T-cell (primary cell): Measurements from ENCODE around the gene GRM3. TPM values are rescaled to one million over a fixed set of nuclear protein-coding genes. Genes with fewer than 3 reads are reported as not detected.

Source experiments
- ATAC-seq, 4 experiments: fragments of 200-7000 bp in 3 of 4; fragments of 150-1000 bp in 1 of 4; cut with Tn5 transposase; replicated peaks in 1 of 4; 1 replicate in 3 of 4; 2 replicates in 1 of 4; pipeline ENCODE4 v1.10.0; 2021; ENCODE audit warnings: moderate library complexity in 3 of 4, mild to moderate bottlenecking in 2 of 4, moderate number of reproducible peaks in 1 of 4
- CTCF ChIA-PET, 2 donors: fragments of 300-600 bp; sonication (Branson Sonifier 250); formaldehyde crosslinking; loops; one replicate each; lab custom pipeline; 2022; ENCODE audit warnings: antibody characterized with exemption in 2 of 2; lab: Charles Lee
- POLR2A ChIA-PET, 2 donors: fragments of 300-600 bp; sonication (Branson Sonifier 250); formaldehyde crosslinking; loops; one replicate each; lab custom pipeline; 2022; ENCODE audit warnings: antibody characterized with exemption in 2 of 2; lab: Charles Lee
- DNase-seq, 35 experiments: peaks; one replicate each; pipeline versions ENCODE4 v3.0.0 to v3.0.0-alpha.2; 2013 to 2023
- H3K27ac ChIP-seq: one replicate; pipeline ENCODE4 v1.5.1; 2013; ENCODE audit warnings: low read length
- H3K27me3 ChIP-seq, 2 experiments: replicated peaks in 1 of 2; 1 replicate in 1 of 2; 2 replicates in 1 of 2; pipeline versions ENCODE4 v1.6.1 to v1.7.0; 2013; ENCODE audit warnings: low read length in 1 of 2, mixed read lengths in 1 of 2; ENCODE audit not compliant: control insufficient read depth in 2 of 2, insufficient read depth in 2 of 2; ENCODE audit errors: extremely low read depth in 1 of 2
- H3K36me3 ChIP-seq, 2 donors: 1 replicate in 1 of 2; 2 replicates in 1 of 2; pipeline versions ENCODE4 v1.6.1 to v1.7.0; 2013; ENCODE audit warnings: low read length in 1 of 2; ENCODE audit not compliant: control insufficient read depth in 2 of 2, insufficient read depth in 1 of 2; ENCODE audit errors: extremely low read depth in 1 of 2
- H3K4me1 ChIP-seq, 2 experiments: 1 replicate in 1 of 2; 2 replicates in 1 of 2; pipeline versions ENCODE4 v1.6.1 to v1.7.0; 2013; ENCODE audit warnings: low read length in 2 of 2, mixed read lengths in 1 of 2; ENCODE audit not compliant: insufficient read depth in 2 of 2, control insufficient read depth in 1 of 2; ENCODE audit errors: extremely low read depth in 1 of 2
- H3K4me3 ChIP-seq, 2 donors: 1 replicate in 1 of 2; 2 replicates in 1 of 2; pipeline versions ENCODE4 v1.5.1 to v1.7.0; 2013; ENCODE audit warnings: mild to moderate bottlenecking in 2 of 2, low read length in 1 of 2, moderate library complexity in 1 of 2; ENCODE audit not compliant: control insufficient read depth in 1 of 2; ENCODE audit errors: extremely low read depth in 1 of 2
- H3K9me3 ChIP-seq: 2 replicates; pipeline ENCODE4 v1.7.0; 2013
- H3K27ac Mint-ChIP-seq, 2 donors: one replicate each; pipeline ENCODE4 v1.8.0; 2020 to 2021; ENCODE audit warnings: mild to moderate bottlenecking in 2 of 2, mixed read lengths in 2 of 2
- H3K27me3 Mint-ChIP-seq, 2 donors: one replicate each; pipeline ENCODE4 v1.8.0; 2021 to 2022; ENCODE audit warnings: mixed read lengths in 2 of 2
- H3K36me3 Mint-ChIP-seq: one replicate; pipeline ENCODE4 v1.8.0; 2021; ENCODE audit warnings: mixed read lengths
- H3K4me1 Mint-ChIP-seq, 3 donors: one replicate each; pipeline ENCODE4 v1.8.0; 2020 to 2022; ENCODE audit warnings: mixed read lengths in 3 of 3, mild to moderate bottlenecking in 1 of 3
- H3K4me3 Mint-ChIP-seq, 3 donors: one replicate each; pipeline ENCODE4 v1.8.0; 2020 to 2022; ENCODE audit warnings: mild to moderate bottlenecking in 3 of 3, mixed read lengths in 3 of 3, moderate library complexity in 3 of 3
- H3K9me3 Mint-ChIP-seq, 3 donors: one replicate each; pipeline ENCODE4 v1.8.0; 2020 to 2022; ENCODE audit warnings: mixed read lengths in 3 of 3
- WGBS: methylation state at CpG from one replicate; pipeline ENCODE4 v1.1.5; 2013; ENCODE audit warnings: missing lambda C conversion rate; ENCODE audit not compliant: insufficient coverage; 5-methylcytosine and 5-hydroxymethylcytosine counted together
- total RNA-seq, 35 experiments: library from RNA in 6 of 35; stranded (reverse) in 6 of 35; fragments of 120-200 nt in 1 of 35; gene quantifications; one replicate each; pipeline versions ENCODE4 v1.2.1 to v1.2.4 and lab custom pipeline; 2013 to 2026

GRM3 gene
- total RNA-seq, 5 donors from 2014 or later (not counting 1 experiment from before 2014, with no cell fraction given) = not detected

DNA sequence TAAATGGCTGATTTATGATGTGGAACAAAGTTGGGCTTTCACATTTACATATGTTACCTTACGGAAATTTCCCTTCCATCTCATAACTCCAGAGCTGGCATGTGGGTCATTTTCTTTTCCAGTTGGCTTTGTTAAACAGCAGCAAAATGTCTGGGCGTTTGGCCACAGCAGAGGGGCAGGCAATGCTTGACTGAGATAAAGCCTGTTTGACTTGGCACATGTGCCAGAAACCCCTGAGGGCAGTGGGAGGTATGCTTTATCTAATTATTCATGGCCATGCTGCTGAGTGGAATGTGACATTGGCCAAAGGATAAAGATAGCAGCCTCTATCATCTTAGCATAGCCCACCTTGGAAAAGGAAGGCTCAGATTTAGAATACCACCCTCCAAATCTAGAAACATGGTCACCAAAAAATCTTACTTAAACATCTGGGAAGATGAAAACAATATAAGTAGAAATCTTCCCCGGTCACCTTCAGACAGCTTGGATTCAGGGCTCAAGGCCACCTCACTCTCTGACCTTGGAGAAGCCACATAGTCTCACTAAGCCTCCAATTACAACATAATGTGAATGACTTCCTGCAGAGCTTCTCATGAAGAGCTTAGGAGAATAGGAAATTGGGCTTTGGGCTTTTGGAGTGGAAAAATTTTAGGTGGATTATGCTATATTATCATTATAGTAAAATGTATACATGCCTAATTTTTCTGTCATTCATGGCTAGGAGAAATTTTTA is 101.5 kb downstream of the GRM3 start:
- Mint-ChIP-seq H3K4me3 (no peak overlapping the region), H3K27ac (no peak overlapping the region), H3K27me3 (peaks cover 1 to 9% of the 10 kb centered on the region in 2 donors), H3K4me1 (no peaks in the 10 kb centered on the region), H3K36me3 (no peaks in the 10 kb centered on the region), H3K9me3 (no peaks in the 10 kb centered on the region)
- ChIA-PET CTCF (no interaction called here), POLR2A (no interaction called here)
- 0% methylated on average over 1 of the region's 3 CpGs for WGBS
- DNase-seq = no peak
- no peak overlapping the region for H3K4me3 ChIP-seq
- H3K9me3 ChIP-seq = no peaks in the 10 kb centered on the region
- H3K27ac ChIP-seq = no peak overlapping the region
- ATAC-seq = no peak
- H3K36me3 ChIP-seq = no peaks in the 10 kb centered on the region
- H3K27me3 ChIP-seq = no peaks in the 10 kb centered on the region
- no peaks in the 10 kb centered on the region for H3K4me1 ChIP-seq

DNA sequence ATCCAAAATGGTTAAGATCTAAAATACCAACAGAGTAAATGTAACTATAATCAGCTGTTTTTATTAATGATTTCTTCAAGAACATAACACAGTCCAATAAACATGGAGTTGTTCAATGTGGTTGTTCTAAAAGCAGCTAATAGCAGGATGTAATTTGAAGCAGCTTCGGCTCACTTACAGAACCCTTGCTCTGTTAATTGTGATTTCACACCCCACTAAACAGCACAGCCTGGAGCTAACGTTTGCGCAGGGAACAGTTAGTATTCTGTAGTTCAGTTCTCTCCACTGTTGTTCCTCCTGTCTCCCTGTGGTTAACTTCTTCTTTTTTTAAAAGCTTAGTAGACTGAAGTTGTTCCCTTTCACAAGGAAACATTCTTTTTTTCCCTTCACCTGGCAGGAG is 104.0 kb downstream of the GRM3 start:
- ChIA-PET POLR2A (no interaction called here), CTCF (no interaction called here)
- ATAC-seq (no peak), DNase-seq (no peak)
- WGBS = no CpG with 5 or more reads among the region's 3 CpGs
- no peaks in the 10 kb centered on the region for H3K36me3 Mint-ChIP-seq
- H3K4me3 Mint-ChIP-seq = no peak overlapping the region
- no peaks in the 10 kb centered on the region for H3K9me3 ChIP-seq
- no peaks in the 10 kb centered on the region for H3K27me3 ChIP-seq
- H3K4me1 Mint-ChIP-seq = no peaks in the 10 kb centered on the region
- peaks cover 1 to 9% of the 10 kb centered on the region in 2 donors for H3K27me3 Mint-ChIP-seq
- H3K27ac Mint-ChIP-seq = no peak overlapping the region
- no peak overlapping the region for H3K27ac ChIP-seq
- H3K36me3 ChIP-seq = no peaks in the 10 kb centered on the region
- no peaks in the 10 kb centered on the region for H3K4me1 ChIP-seq
- no peaks in the 10 kb centered on the region for H3K9me3 Mint-ChIP-seq
- no peak overlapping the region for H3K4me3 ChIP-seq

DNA sequence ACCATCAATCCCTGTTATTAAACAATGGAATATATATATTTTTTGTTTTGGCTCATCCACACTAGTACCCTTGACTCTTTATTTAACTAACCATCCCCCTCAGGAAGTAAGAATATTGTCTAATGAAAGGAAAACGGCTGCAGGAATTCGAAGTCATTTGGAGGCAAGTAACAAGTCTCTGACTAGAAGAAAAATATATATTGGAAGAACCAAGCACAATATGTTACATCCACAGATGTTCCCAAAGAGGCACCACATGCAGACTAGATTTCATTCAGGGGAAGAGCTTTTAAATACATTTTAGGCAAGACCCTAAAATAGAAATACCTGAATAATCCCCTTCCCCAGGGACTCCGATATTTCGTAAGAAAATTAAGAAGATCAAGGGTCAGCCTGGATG is 104.5 kb downstream of the GRM3 start:
- no CpG with 5 or more reads among the region's 4 CpGs for WGBS
- Histone ChIP-seq H3K4me1 (no peaks in the 10 kb centered on the region), H3K36me3 (no peaks in the 10 kb centered on the region), H3K27ac (no peak overlapping the region), H3K4me3 (no peak overlapping the region), H3K27me3 (no peaks in the 10 kb centered on the region), H3K9me3 (no peaks in the 10 kb centered on the region)
- ChIA-PET POLR2A (no interaction called here), CTCF (no interaction called here)
- H3K4me1 Mint-ChIP-seq = no peaks in the 10 kb centered on the region
- H3K9me3 Mint-ChIP-seq = no peaks in the 10 kb centered on the region
- DNase-seq (no peak), ATAC-seq (no peak)
- H3K36me3 Mint-ChIP-seq = no peaks in the 10 kb centered on the region
- no peak overlapping the region for H3K4me3 Mint-ChIP-seq
- peaks cover 1 to 9% of the 10 kb centered on the region in 2 donors for H3K27me3 Mint-ChIP-seq
- H3K27ac Mint-ChIP-seq = no peak overlapping the region

DNA sequence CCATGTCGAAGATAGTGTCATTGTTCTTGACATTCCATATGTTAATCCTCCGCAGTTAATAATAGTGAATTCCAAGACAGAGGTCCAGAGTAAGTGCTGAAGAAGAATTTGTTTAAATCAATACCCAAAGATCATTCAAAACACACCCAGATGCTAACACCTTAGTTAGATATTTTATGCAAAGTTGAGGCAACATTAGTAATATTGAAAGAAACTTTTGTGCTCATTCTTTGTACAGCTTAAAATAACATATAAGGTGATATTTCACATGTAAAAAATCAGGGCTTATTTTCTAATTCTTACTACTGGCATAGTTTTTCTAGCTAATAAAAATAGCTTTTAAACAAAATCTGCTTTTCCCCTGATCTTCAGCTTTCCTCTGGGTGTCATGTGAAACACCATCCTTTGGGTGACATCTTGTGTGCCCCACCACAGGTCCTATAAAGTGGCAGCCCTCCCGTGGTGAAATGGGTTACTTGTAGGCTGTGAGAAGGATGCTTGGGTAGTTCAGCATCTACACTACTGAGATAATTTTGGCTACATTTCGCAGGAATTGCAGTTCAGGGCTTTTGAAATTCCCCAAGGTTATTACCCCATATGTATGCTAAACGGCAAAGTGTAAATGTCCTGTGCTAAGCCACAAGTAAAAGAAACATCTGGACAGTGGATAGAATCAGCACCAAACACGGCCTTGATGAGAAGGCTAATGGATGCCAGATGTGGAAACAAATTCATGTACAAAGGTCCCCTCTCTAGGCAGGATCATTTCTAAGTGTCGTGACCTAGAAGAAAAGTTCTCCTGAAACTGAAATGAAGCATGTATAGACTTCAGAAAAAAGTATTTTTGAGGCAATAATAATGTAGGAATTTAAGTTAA is 105.4 kb downstream of the GRM3 start:
- DNase-seq = no peak
- Mint-ChIP-seq H3K27ac (no peak overlapping the region), H3K9me3 (no peaks in the 10 kb centered on the region), H3K36me3 (no peaks in the 10 kb centered on the region), H3K27me3 (peaks cover 1 to 6% of the 10 kb centered on the region in 2 donors), H3K4me3 (no peak overlapping the region), H3K4me1 (no peaks in the 10 kb centered on the region)
- Histone ChIP-seq H3K36me3 (no peaks in the 10 kb centered on the region), H3K4me3 (no peak overlapping the region), H3K27ac (no peak overlapping the region), H3K9me3 (no peaks in the 10 kb centered on the region), H3K4me1 (no peaks in the 10 kb centered on the region), H3K27me3 (no peaks in the 10 kb centered on the region)
- WGBS = 59% methylated on average over 4 of the region's 7 CpGs
- POLR2A ChIA-PET = no interaction called here
- CTCF ChIA-PET = interaction anchor here in 1 of 2 donors (0.6 kb wide), 1 partner anchor 16 kb away, joined by 3 read pairs; no protein-coding TSS in a partner anchor
- ATAC-seq = no peak

DNA sequence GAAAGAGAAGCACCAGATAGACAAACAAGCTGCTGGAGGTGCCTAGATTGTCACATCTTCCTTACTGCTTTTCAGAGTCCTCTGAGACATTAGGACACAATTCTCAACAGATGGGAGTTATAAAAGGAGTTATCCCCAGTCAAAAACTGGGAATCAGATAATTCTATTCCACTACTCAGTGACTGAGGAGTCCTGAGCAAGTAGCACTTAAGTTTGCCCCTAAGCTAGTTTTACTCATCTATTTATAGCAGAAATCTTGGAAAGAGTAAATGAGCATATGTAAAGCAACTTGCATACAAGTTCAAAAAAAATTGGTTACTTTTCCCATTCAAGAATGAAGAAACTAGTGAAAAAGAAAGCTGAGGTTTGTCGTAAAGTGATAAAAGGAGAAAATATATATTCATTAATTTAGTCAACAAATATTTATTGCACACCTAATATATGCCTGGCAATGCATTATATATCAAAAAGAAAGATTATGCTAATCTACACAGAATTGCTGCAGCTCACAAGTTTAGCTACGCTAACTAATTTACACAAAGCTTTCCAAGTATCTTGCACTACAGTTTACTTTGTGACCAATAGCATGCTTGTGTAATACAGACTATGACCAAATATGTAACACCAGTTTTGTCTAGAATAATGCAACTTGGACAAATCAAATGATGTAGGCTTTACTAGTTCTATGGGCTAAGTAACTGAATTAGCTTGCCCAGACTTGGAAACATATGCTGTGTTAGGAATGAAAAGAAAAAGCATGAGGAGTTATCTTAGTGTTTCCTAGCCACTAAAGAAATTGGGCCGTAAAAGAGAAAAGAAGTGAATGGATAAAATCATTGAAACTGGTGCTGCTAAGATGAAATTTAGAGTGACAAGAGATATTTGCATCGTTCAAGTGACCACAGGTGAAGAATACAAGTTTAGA is 106.3 kb downstream of the GRM3 start:
- Histone ChIP-seq H3K4me1 (no peaks in the 10 kb centered on the region), H3K9me3 (no peaks in the 10 kb centered on the region), H3K4me3 (no peak overlapping the region), H3K27ac (no peak overlapping the region), H3K36me3 (no peaks in the 10 kb centered on the region), H3K27me3 (no peaks in the 10 kb centered on the region)
- ChIA-PET POLR2A (no interaction called here), CTCF (interaction anchor here in 1 of 2 donors (0.6 kb wide), 1 partner anchor 15 kb away, joined by 3 read pairs; no protein-coding TSS in a partner anchor)
- Mint-ChIP-seq H3K27ac (no peak overlapping the region), H3K4me1 (no peaks in the 10 kb centered on the region), H3K9me3 (no peaks in the 10 kb centered on the region), H3K36me3 (no peaks in the 10 kb centered on the region), H3K27me3 (peaks cover 1 to 6% of the 10 kb centered on the region in 2 donors), H3K4me3 (no peak overlapping the region)
- WGBS = 100% methylated on average over 1 of the region's 4 CpGs
- ATAC-seq (no peak), DNase-seq (no peak)

DNA sequence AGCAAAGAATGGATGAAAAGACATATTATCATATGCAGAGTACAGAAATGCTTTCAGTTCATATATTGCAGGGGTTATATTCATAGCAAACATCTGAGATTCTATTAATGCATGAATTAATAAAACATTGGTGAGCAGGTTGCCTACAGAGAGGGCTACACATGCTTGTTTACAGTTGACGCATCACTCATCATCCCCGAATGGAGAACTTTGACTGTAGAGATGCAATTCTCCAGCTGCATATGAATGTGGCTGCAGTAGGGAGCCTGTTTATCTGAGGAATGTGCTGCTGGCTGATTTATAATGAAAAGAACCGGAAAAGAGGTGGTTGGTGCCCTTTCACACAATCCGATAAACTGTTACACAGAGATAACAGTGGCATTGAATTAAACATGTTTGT is 116.5 kb downstream of the GRM3 start:
- 73% methylated on average over 2 of the region's 4 CpGs for WGBS
- H3K4me3 ChIP-seq = no peak overlapping the region
- no peaks in the 10 kb centered on the region for H3K9me3 ChIP-seq
- ChIA-PET CTCF (no interaction called here), POLR2A (no interaction called here)
- Mint-ChIP-seq H3K4me3 (no peak overlapping the region), H3K27me3 (peaks cover 4 to 5% of the 10 kb centered on the region in 2 donors), H3K27ac (no peak overlapping the region), H3K9me3 (peaks cover 0 to 9% (median 2%) of the 10 kb centered on the region in 3 donors), H3K4me1 (no peaks in the 10 kb centered on the region), H3K36me3 (no peaks in the 10 kb centered on the region)
- H3K4me1 ChIP-seq = no peaks in the 10 kb centered on the region
- no peak overlapping the region for H3K27ac ChIP-seq
- H3K36me3 ChIP-seq = no peaks in the 10 kb centered on the region
- no peaks in the 10 kb centered on the region for H3K27me3 ChIP-seq
- DNase-seq (no peak), ATAC-seq (no peak)
